Mammary epithelial cell (primary cell): ENCODE measurements around the gene PCP2.

Experiments
- EZH2 ChIP-seq: IDR thresholded peaks from 2 replicates; pipeline ENCODE4 v1.6.1; 2012; ENCODE audit warnings: low read length, inconsistent platforms, borderline replicate concordance
- TF ChIP-seq, protein P1 (sequence below), 2 donors: IDR thresholded peaks in 1 of 2; conservative IDR thresholded peaks in 1 of 2; 2 replicates each; pipeline ENCODE4 v1.5.1; 2011 to 2012; ENCODE audit warnings: inconsistent platforms in 2 of 2, low read length in 2 of 2, mild to moderate bottlenecking in 2 of 2, control low read depth in 1 of 2, low read depth in 1 of 2; ENCODE audit not compliant: insufficient read depth in 1 of 2; ENCODE audit errors: extremely low read depth in 1 of 2

DNA sequence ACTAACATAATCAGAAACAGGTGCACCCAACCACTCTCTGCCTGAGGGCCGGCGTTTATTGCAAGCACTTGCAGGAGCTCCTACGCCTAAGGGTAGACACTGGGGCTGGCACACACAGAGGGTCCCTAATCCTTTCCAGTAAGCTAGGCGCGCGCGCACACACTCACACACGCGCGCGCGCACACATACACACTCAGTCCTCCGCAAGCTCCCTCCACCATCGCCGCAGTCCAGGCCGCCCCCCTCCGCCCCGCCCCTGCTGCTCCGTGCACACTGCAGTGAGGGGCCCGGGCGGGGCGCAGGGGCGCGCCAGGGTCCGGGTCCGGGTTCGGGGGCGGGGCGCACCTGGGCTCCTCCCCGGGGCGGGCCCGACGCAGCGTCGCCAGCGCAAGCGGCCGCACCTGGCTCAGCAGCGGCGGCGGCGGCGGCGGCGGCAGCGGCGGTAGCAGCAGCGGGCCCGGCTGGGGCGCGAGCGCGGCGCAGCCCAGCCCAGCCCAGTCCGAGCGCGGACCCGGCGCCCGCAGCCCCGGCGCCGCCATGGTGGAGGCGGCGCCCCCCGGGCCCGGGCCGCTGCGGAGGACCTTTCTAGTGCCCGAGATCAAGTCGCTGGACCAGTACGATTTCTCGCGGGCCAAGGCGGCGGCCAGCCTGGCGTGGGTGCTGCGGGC lies 37.9 kb downstream of the PCP2 start, which contains the start of gene CAMSAP3:
- TF ChIP-seq, protein P1, sequence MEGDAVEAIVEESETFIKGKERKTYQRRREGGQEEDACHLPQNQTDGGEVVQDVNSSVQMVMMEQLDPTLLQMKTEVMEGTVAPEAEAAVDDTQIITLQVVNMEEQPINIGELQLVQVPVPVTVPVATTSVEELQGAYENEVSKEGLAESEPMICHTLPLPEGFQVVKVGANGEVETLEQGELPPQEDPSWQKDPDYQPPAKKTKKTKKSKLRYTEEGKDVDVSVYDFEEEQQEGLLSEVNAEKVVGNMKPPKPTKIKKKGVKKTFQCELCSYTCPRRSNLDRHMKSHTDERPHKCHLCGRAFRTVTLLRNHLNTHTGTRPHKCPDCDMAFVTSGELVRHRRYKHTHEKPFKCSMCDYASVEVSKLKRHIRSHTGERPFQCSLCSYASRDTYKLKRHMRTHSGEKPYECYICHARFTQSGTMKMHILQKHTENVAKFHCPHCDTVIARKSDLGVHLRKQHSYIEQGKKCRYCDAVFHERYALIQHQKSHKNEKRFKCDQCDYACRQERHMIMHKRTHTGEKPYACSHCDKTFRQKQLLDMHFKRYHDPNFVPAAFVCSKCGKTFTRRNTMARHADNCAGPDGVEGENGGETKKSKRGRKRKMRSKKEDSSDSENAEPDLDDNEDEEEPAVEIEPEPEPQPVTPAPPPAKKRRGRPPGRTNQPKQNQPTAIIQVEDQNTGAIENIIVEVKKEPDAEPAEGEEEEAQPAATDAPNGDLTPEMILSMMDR (conservative IDR thresholded peaks at IDR 0.05 in 1 of 2, IDR thresholded peaks at IDR 0.05 in 1 of 2; ENCODE audit: extremely low read depth in 1 of 2, insufficient read depth in 1 of 2, low read depth in 1 of 2, low read length in 2 of 2): no peak
- no peak for TF ChIP-seq EZH2
